Mucosa of descending colon (tissue), 3 donors: ENCODE measurements around the gene FRAT1. TPM values are rescaled to one million over a fixed set of nuclear protein-coding genes. Genes with fewer than 3 reads are reported as not detected.
A peak's percentile ranks its signal among the peaks of the same experiment; 100 is the strongest.
"Not testable (repeated sequence)": the region's sequence is repeated elsewhere in the genome, so short reads cannot be mapped to it uniquely, and the experiment has no call there.

ENCODE experiments used
- ATAC-seq: fragments of 200-7000 bp; cut with Tn5 transposase; one replicate; pipeline ENCODE4 v1.9.1; 2020; ENCODE audit warnings: mild to moderate bottlenecking, moderate library complexity
- DNase-seq, 3 donors: peaks; one replicate each; pipeline ENCODE4 v3.0.0-alpha.2; 2020
- H3K36me3 ChIP-seq: fragments of 200-600 bp; one replicate; pipeline ENCODE4 v1.8.0; 2021; ENCODE audit warnings: low read depth, mild to moderate bottlenecking
- H3K4me1 ChIP-seq: fragments of 200-600 bp; one replicate; pipeline ENCODE4 v1.8.0; 2021; ENCODE audit warnings: low read depth, mild to moderate bottlenecking
- H3K4me3 ChIP-seq: fragments of 200-600 bp; one replicate; pipeline ENCODE4 v1.8.0; 2021; ENCODE audit warnings: mild to moderate bottlenecking
- H3K9me3 ChIP-seq: fragments of 200-600 bp; one replicate; pipeline ENCODE4 v1.8.0; 2021; ENCODE audit warnings: mild to moderate bottlenecking
- CTCF ChIP-seq: fragments of 200-600 bp; IDR thresholded peaks from one replicate; pipeline ENCODE4 v1.8.0; 2022; ENCODE audit warnings: antibody characterized with exemption, mild to moderate bottlenecking
- intact Hi-C, 2 donors: fragments of 100-400 bp; cut with DNase I in 1 of 2; cut with micrococcal nuclease in 1 of 2; formaldehyde crosslinking; loops; one replicate each; pipeline versions ENCODE4 v1.11.0 to v1.11.1; 2022; cut with DNase I, micrococcal nuclease
- total RNA-seq, 3 donors: library from RNA; stranded (reverse); fragmentation: NEBNext Ultra II Directional in 2 of 3; extraction: Animal tissue kit (Norgen Biotek cat#: 25700) in 2 of 3; gene quantifications; one replicate each; pipeline versions ENCODE4 v1.2.1 to v1.2.4, GENCODE V29; 2021 to 2023
- donor health status: DM: no; HTN: no; CAD: no; lungs with moderate emphysema.
- donor health status: DM: no; HTN: no; CAD: no.
- donor health status: DM: no; HTN: yes; CAD: no.

FRAT1 gene
- total RNA-seq, 3 donors from 2014 or later: 4.7 to 9.6 (median 7.2) TPM

DNA sequence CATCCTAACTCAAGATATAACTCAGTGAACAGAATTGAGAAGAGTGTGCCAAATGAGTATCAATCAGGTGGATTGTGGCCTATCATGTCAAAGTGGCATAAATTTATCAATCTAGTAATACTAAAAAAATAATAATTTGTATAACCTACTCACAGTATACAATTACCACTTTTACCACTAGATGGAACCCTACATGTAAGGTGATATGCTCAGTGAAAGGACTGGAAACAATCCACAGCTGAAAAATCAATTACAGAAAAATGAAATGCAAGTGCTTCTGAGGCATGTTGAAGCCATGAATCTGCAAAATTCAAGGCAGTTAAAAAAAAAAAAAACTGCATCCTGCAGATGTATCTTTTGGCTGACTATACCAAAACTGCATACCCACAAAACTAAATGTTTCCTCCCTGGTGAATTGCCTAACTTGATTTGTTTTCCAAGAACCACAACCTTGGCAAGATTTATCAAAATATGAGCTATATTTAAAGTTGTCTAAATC, 40.5 kb upstream of the FRAT1 start:
- peak; percentile 27 for TF ChIP-seq CTCF
- intact Hi-C loops: no loop called here
- H3K36me3 ChIP-seq: no peaks in the 10 kb centered on the region
- no peak overlapping the region for H3K4me3 ChIP-seq
- no peak for DNase-seq
- H3K4me1 ChIP-seq: peaks cover 10% of the 10 kb centered on the region
- H3K9me3 ChIP-seq: no peaks in the 10 kb centered on the region
- peak; percentile 80 for ATAC-seq

DNA sequence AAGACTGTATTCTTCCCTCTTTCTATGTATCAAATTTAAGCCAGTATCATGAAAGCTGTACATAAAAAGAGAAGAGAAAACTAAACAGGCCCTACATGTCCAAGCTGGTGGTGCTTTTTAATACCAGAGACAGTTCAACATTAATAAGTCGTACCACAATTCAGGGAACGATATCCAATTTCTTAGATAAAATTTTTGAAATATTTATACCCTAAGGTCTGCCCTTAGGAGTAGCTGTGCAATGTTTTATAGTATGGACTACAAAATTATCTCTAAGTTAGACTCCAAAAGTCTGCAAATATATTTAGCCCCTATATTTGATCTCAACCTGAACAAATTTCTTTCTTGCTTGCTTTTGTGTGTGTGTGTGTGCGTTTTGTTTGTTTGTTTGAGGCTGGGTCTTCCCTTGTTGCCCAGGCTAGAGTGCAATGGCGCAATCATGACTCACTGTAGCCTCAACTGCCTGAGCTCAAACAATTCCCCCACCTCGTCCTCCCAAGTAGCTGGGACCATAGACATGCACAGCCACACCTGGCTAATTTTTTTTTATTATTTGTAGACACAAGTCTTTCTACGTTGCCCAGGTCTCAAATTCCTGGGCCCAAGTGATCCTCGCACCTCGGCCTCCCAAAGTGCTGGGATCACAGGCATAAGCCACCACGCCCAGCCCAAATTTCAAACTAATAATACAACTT, 39.8 kb upstream of the FRAT1 start:
- ATAC-seq: peak; percentile 31
- intact Hi-C loops: no loop called here

DNA sequence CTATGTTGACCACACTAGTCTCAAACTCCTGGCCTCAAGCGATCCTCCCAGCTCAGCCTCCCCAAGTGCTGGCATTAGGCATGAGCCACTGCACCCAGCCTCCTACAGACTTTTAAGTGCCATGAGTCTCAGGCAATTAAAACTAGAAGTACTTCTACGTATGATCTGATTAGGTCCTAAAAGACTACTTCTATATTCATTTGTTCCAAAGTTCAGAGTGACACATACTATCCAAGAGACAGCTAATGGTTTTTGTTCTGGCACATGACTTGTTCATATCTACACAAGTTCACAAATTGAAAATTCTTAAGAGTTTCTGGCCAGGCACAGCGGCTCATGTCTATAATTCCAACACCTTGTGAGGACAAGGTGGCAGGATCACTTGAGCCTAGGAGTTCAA, 38.3 kb upstream of the FRAT1 start:
- no peak for DNase-seq
- peak; percentile 88 for ATAC-seq
- Histone ChIP-seq H3K36me3 (no peaks in the 10 kb centered on the region), H3K4me3 (no peak overlapping the region), H3K4me1 (peaks cover 10% of the 10 kb centered on the region), H3K9me3 (no peaks in the 10 kb centered on the region)
- intact Hi-C loops: no loop called here
- TF ChIP-seq CTCF: no peak

More for the DNA sequence above, 39.8 kb upstream of the FRAT1 start:
- Histone ChIP-seq H3K4me3 (no peak overlapping the region), H3K4me1 (peaks cover 10% of the 10 kb centered on the region), H3K36me3 (no peaks in the 10 kb centered on the region), H3K9me3 (no peaks in the 10 kb centered on the region)
- TF ChIP-seq CTCF: no peak
- DNase-seq: no peak

GRCh38 chr10:97290076-97290475, 29.0 kb upstream of the FRAT1 start:
- not testable (repeated sequence) for H3K4me1 ChIP-seq

DNA sequence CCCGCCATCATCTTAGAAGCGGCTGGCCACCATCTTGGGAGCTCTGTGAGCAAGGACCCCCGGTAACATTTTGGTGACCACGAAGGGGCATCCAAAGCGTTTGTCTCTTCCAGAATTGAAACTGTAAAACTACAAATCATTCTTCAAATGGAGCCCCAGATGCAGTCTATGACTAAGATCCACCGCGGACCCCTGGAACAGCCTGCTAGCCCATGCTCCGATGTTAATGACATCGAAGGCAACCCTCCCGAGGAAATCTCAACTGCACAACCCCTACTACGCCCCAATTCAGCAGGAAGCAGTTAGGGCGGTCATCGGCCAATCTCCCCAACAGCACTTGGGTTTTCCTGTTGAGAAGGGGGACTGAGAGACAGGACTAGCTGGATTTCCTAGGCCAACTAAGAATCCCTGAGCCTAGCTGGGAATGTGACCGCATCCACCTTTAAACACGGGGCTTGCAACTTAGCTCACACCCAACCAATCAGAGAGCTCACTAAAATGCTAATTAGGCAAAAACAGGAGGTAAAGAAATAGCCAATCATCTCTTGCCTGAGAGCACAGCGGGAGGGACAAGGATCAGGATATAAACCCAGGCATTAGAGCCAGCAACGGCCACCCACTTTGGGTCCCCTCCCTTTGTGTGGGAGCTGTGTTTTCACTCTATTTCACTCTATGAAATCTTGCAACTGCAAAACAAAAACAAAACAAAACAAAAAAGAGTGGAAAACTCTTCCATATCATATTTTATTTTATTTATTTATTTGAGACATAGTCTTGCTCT, 28.3 kb upstream of the FRAT1 start:
- DNase-seq: peak in 1 of 3 donors; percentile 31
- H3K4me3 ChIP-seq, H3K4me1 ChIP-seq, ATAC-seq, H3K9me3 ChIP-seq, H3K36me3 ChIP-seq, intact Hi-C loops: not testable (repeated sequence)

More at GRCh38 chr10:97290076-97290475, 29.0 kb upstream of the FRAT1 start:
- H3K9me3 ChIP-seq, DNase-seq, H3K36me3 ChIP-seq, ATAC-seq, H3K4me3 ChIP-seq, intact Hi-C loops: not testable (repeated sequence)

DNA sequence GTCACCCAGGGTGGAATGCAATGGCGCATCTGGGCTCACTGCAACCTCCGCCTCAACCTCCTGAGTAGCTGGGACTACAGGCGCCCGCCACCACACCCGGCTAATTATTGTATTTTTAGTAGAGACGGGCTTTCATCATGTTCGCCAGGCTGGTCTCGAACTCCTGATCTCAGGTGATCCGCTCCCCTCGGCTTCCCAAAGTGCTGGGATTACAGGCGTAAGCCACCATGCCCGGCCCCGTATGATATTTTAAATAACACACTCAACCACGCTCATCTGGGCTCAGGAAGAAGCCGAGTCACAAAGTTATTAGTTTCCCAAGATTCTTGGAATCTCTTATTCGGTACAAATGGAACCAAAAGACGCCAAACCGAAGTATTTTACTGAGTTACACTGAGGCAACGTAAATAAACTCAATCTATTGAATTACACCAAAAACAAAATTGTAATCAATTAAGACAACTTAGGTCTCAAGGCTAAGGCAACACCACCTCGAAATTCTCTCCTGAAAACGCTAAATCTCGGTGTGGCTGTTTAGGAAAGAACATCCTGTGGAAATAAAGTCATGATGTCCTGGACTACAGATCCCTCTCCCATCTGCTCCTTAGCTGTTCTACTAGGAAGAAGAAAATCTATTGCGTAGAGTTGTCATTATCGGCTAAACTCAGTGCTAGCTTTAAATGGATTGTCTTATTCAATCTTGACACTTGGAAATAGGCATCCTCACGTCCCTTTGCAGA, 27.5 kb upstream of the FRAT1 start:
- DNase-seq: peak in 1 of 3 donors; percentile 30
- ATAC-seq: peak; percentile 20
- intact Hi-C loops: no loop called here

More for the DNA sequence above, 27.5 kb upstream of the FRAT1 start:
- TF ChIP-seq CTCF: no peak
- Histone ChIP-seq H3K4me3 (peak overlapping the region; percentile 88), H3K9me3 (no peaks in the 10 kb centered on the region), H3K36me3 (no peaks in the 10 kb centered on the region), H3K4me1 (peaks cover 6% of the 10 kb centered on the region)
